GM12878 (cell line): ENCODE results near the gene B4GALT5. TPM values are rescaled to one million over a fixed set of nuclear protein-coding genes. Genes with fewer than 3 reads are reported as not detected.

ENCODE experiments used
- ATAC-seq: fragments of 200-7000 bp; cut with Tn5 transposase; 3 replicates; pipeline ENCODE4 v1.9.1; 2020; ENCODE audit warnings: mild to moderate bottlenecking, moderate library complexity
- BruUV-seq: library from RNA; stranded (reverse); fragments of 400-500 nt; replicated peaks from 2 replicates; lab custom pipeline; 2021; lab: Mats Ljungman, UMichigan
- CTCF ChIA-PET: fragments of 300-600 bp; sonication (Branson Sonifier 250); formaldehyde crosslinking; extraction: SDS; loops from one replicate; lab custom pipeline; 2021; ENCODE audit warnings: inconsistent platforms; lab: Yijun Ruan, JAX
- POLR2A ChIA-PET: fragments of 350-600 bp; formaldehyde crosslinking; extraction: SDS; loops from one replicate; lab custom pipeline; 2021; ENCODE audit warnings: inconsistent platforms; lab: Charles Lee
- RAD21 ChIA-PET: fragments of 300-600 bp; sonication (Branson Sonifier 250); formaldehyde crosslinking; loops from one replicate; lab custom pipeline; 2023; ENCODE audit warnings: antibody characterized with exemption; ENCODE audit not compliant: unreplicated experiment; lab: Charles Lee
- SMC1A ChIA-PET: fragments of 300-600 bp; sonication (Branson Sonifier 250); formaldehyde crosslinking; loops from one replicate; lab custom pipeline; 2023; ENCODE audit not compliant: unreplicated experiment, uncharacterized antibody; lab: Charles Lee
- DNase-seq: peaks from one replicate; pipeline ENCODE4 v3.0.0-alpha.2; 2011; ENCODE audit warnings: low read depth, low spot score
- FAIRE-seq: peaks from 3 replicates; lab custom pipeline; 2011; peaks lifted over from hg19 to GRCh38; lab: Jason Lieb, UNC
- H2AFZ ChIP-seq: 2 replicates; pipeline ENCODE4 v1.6.0; 2011; ENCODE audit warnings: low read depth, low read length, control low read depth; ENCODE audit not compliant: control insufficient read depth
- H3K27ac ChIP-seq: 2 replicates; pipeline ENCODE4 v1.5.1; 2011; ENCODE audit warnings: control low read depth; ENCODE audit not compliant: control insufficient read depth, insufficient read depth
- H3K27me3 ChIP-seq, 2 experiments: replicated peaks in 1 of 2; 2 replicates each; pipeline versions ENCODE4 v1.6.0 to v1.6.1; 2011; ENCODE audit warnings: low read length in 1 of 2; ENCODE audit not compliant: control insufficient read depth in 2 of 2, insufficient read depth in 2 of 2
- H3K36me3 ChIP-seq, 2 experiments: 2 replicates each; pipeline ENCODE4 v1.5.1; 2011; ENCODE audit warnings: low read length in 1 of 2; ENCODE audit not compliant: control insufficient read depth in 2 of 2, insufficient read depth in 2 of 2
- H3K4me1 ChIP-seq: 2 replicates; pipeline ENCODE4 v1.6.1; 2011; ENCODE audit warnings: mild to moderate bottlenecking, low read length, moderate library complexity, mixed read lengths; ENCODE audit not compliant: control insufficient read depth, insufficient read depth
- H3K4me2 ChIP-seq: 2 replicates; pipeline ENCODE4 v1.6.0; 2011; ENCODE audit warnings: control low read depth; ENCODE audit not compliant: control insufficient read depth, insufficient read depth
- H3K4me3 ChIP-seq: fragments of 200-600 bp; sonication (generic); 2 replicates; pipeline ENCODE4 v1.5.1; 2016
- H3K79me2 ChIP-seq: 2 replicates; pipeline ENCODE4 v1.6.0; 2011; ENCODE audit warnings: low read length; ENCODE audit not compliant: control insufficient read depth, insufficient read depth
- H3K9ac ChIP-seq: 2 replicates; pipeline ENCODE4 v1.8.0; 2011; ENCODE audit warnings: low read length, control low read depth, mixed read lengths; ENCODE audit not compliant: control insufficient read depth, insufficient read depth
- H3K9me3 ChIP-seq: replicated peaks from 3 replicates; pipeline ENCODE4 v1.5.1; 2011; ENCODE audit warnings: mild to moderate bottlenecking, low read length; ENCODE audit not compliant: control insufficient read depth, insufficient read depth
- H4K20me1 ChIP-seq: 2 replicates; pipeline ENCODE4 v1.6.0; 2011; ENCODE audit not compliant: control insufficient read depth, insufficient read depth
- ATF7 ChIP-seq: fragments of 450-650 bp; IDR thresholded peaks from 2 replicates; pipeline ENCODE4 v1.6.1; 2016; ENCODE audit warnings: low read depth, mild to moderate bottlenecking
- BRCA1 ChIP-seq: IDR thresholded peaks from 2 replicates; pipeline ENCODE4 v1.6.1; 2011; ENCODE audit warnings: low read depth, low read length, improper control_type of control experiment
- JUND ChIP-seq: IDR thresholded peaks from 2 replicates; pipeline ENCODE4 v1.6.1; 2012; ENCODE audit warnings: low read depth, mild to moderate bottlenecking, low read length, improper control_type of control experiment, moderate library complexity
- NFYB ChIP-seq: IDR thresholded peaks from 2 replicates; pipeline ENCODE4 v1.6.1; 2011; ENCODE audit warnings: low read depth, mild to moderate bottlenecking, low read length, improper control_type of control experiment, moderate library complexity; ENCODE audit not compliant: insufficient read depth
- NR2C2 ChIP-seq: IDR thresholded peaks from 2 replicates; pipeline ENCODE4 v1.6.1; 2011; ENCODE audit warnings: borderline replicate concordance, low read depth; ENCODE audit not compliant: control insufficient read depth, insufficient read length
- PKNOX1 ChIP-seq: fragments of 450-650 bp; IDR thresholded peaks from 2 replicates; pipeline ENCODE4 v1.6.1; 2016; ENCODE audit warnings: mild to moderate bottlenecking
- RAD21 ChIP-seq: IDR thresholded peaks from 2 replicates; pipeline ENCODE4 v1.6.1; 2011; ENCODE audit warnings: mild to moderate bottlenecking, low read depth, low read length, moderate library complexity; ENCODE audit not compliant: insufficient read depth
- SMARCA5 ChIP-seq: fragments of 450-650 bp; IDR thresholded peaks from 2 replicates; pipeline ENCODE4 v1.6.1; 2017; ENCODE audit warnings: mild to moderate bottlenecking
- SPI1 ChIP-seq: IDR thresholded peaks from 2 replicates; pipeline ENCODE4 v1.6.1; 2011; ENCODE audit warnings: low read depth, mild to moderate bottlenecking, low read length, moderate library complexity, borderline replicate concordance; ENCODE audit not compliant: insufficient read depth
- ZNF217 ChIP-seq: fragments of 450-650 bp; IDR thresholded peaks from 2 replicates; pipeline ENCODE4 v1.6.1; 2017; ENCODE audit warnings: antibody characterized with exemption, mild to moderate bottlenecking
- ZNF592 ChIP-seq: fragments of 450-650 bp; IDR thresholded peaks from 2 replicates; pipeline ENCODE4 v1.6.1; 2017; ENCODE audit warnings: mild to moderate bottlenecking, moderate library complexity
- WGBS: methylation state at CpG from one replicate; pipeline ENCODE4 v1.1.6; 2016; ENCODE audit warnings: low lambda C conversion rate; ENCODE audit not compliant: insufficient replicate concordance, insufficient coverage; ENCODE audit errors: missing lambda C conversion rate; 5-methylcytosine and 5-hydroxymethylcytosine counted together
- in situ Hi-C: fragments of 300-500 bp; cut with MboI; formaldehyde crosslinking; loops from 9 replicates; pipeline ENCODE4 v1.14.3; 2018; ENCODE audit warnings: mixed read lengths
- intact Hi-C: fragments of 100-400 bp; cut with micrococcal nuclease; formaldehyde crosslinking; loops from one replicate; pipeline ENCODE4 v1.14.2; 2022; ENCODE audit not compliant: unreplicated experiment
- polyA plus RNA-seq, 11 experiments: library from polyadenylated mRNA; depleted of rRNA in 4 of 11; unstranded in 6 of 11; stranded (reverse) in 5 of 11; fragments of >200 nt; fragmentation: Nextera tagmentation in 4 of 11; fragmentation: Illumina TruSeq in 1 of 11; extraction: Ambion mirVana in 4 of 11; extraction: Trizol in 1 of 11; gene quantifications; 1 replicate in 1 of 11; 2 replicates in 10 of 11; pipeline versions ENCODE4 v1.2.1 to v1.2.3, GENCODE V29; 2011 to 2016; ENCODE audit warnings: inconsistent platforms in 2 of 11, missing spikeins in 2 of 11, low read depth in 1 of 11
- total RNA-seq, 4 experiments: library from RNA; depleted of rRNA in 3 of 4; stranded (reverse); fragments of >200 nt in 3 of 4; fragmentation: Illumina TruSeq in 1 of 4; extraction: Trizol in 1 of 4; gene quantifications; 2 replicates each; pipeline versions ENCODE4 v1.2.1 to v1.2.3, GENCODE V29; 2013 to 2021
- TF ChIP-seq, protein P1 (sequence below): IDR thresholded peaks from 2 replicates; pipeline ENCODE4 v1.6.1; 2011; ENCODE audit warnings: mild to moderate bottlenecking, low read depth, low read length, moderate library complexity; ENCODE audit not compliant: insufficient replicate concordance
- TF ChIP-seq, protein P2 (sequence below): IDR thresholded peaks from 2 replicates; pipeline ENCODE4 v1.6.1; 2012; ENCODE audit warnings: low read length, inconsistent platforms

The B4GALT5 gene
- total and polyA plus RNA-seq, 10 of the 15 experiments (the other 5 are each of a cell fraction or from before 2014, with no cell fraction given), result 2.0 to 55.5 (median 20.2) TPM

DNA sequence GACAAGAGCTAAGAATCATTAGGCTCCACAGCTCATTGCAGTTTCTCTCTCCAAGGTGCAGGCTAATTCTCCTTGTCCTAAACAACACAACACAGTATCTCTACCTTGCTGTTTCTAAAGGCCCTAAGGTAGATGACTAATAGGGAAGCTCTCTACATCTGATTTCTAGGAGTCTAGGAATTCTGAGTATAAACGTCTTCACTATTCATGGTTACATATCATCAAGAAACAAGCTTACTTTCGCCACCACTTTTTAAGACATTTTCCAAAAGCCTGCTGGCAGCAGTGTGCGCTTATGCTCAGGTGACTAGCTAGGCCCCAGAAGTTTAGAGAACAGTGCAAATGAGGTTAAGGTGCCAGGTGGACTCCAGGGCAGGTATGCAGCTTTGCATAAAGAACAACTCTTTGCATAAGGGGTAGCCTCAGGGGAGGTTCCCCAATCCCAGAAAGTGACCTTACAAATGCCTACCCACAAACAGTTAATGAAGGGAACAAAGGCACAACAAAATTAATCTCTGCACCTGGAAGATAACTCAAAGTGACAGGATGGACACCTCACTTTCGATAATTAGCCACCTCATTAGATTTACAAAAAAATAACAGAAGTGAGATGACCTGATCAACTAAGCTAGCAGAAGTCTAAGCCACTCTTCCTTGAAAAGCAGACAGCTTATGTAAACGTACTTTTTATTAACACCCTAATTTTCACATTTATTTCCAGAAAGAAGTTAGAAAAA lies 20.1 kb downstream of the B4GALT5 start:
- CTCF ChIA-PET, result interaction anchor here (0.7 to 1.6 kb wide), 9 partner anchors 8 to 152 kb away, joined by 3 to 5 read pairs (median 4); no protein-coding TSS in a partner anchor
- Histone ChIP-seq H3K36me3 (peaks cover 0 to 7% of the 10 kb centered on the region in 2 experiments; a peak in 2 of 4 replicates), H3K4me1 (peaks cover 50% of the 10 kb centered on the region), H3K4me3 (no peak overlapping the region), H3K9ac (no peak overlapping the region), H2AFZ (no peak overlapping the region), H3K4me2 (no peak overlapping the region; the same call in 1 of the 2 replicates), H3K79me2 (peaks cover 93% of the 10 kb centered on the region), H3K27me3 (no peaks in the 10 kb centered on the region), H4K20me1 (peaks cover 3% of the 10 kb centered on the region; the same call in 1 of the 2 replicates), H3K27ac (no peak overlapping the region), H3K9me3 (no peaks in the 10 kb centered on the region; the same call in 2 of the 3 replicates)
- BruUV-seq, result no TSS peak
- ATAC-seq (peak; percentile 9), FAIRE-seq (no peak), DNase-seq (no peak)
- in situ Hi-C loops, result loop anchor here (25.0 kb wide), 1 partner anchor 819 kb away; the partner anchor contains the start of gene PTPN1
- WGBS, result 94% methylated on average over 5 of the region's 5 CpGs
- RAD21 ChIA-PET, result interaction anchor here (0.9 to 3.6 kb wide), 11 partner anchors 8 to 152 kb away, joined by 3 to 23 read pairs (median 8); partner anchors contain the start of gene SLC9A8
- SMC1A ChIA-PET, result interaction anchor here (0.6 to 8.2 kb wide), 16 partner anchors 11 to 1220 kb away, joined by 3 to 60 read pairs (median 4); no protein-coding TSS in a partner anchor
- POLR2A ChIA-PET, result interaction anchor here (0.5 to 5.6 kb wide), 8 partner anchors 12 to 73 kb away, joined by 3 to 34 read pairs (median 4); no protein-coding TSS in a partner anchor
- intact Hi-C loops, result no loop called here
- TF ChIP-seq SPI1, result peak; percentile 30; the same call in 1 of the 2 replicates
- no peak for TF ChIP-seq BRCA1
- TF ChIP-seq JUND, result no peak
- TF ChIP-seq, protein P1, sequence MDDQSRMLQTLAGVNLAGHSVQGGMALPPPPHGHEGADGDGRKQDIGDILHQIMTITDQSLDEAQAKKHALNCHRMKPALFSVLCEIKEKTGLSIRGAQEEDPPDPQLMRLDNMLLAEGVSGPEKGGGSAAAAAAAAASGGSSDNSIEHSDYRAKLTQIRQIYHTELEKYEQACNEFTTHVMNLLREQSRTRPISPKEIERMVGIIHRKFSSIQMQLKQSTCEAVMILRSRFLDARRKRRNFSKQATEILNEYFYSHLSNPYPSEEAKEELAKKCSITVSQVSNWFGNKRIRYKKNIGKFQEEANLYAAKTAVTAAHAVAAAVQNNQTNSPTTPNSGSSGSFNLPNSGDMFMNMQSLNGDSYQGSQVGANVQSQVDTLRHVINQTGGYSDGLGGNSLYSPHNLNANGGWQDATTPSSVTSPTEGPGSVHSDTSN, result peak; percentile 66
- no peak for TF ChIP-seq NFYB
- TF ChIP-seq, protein P2, sequence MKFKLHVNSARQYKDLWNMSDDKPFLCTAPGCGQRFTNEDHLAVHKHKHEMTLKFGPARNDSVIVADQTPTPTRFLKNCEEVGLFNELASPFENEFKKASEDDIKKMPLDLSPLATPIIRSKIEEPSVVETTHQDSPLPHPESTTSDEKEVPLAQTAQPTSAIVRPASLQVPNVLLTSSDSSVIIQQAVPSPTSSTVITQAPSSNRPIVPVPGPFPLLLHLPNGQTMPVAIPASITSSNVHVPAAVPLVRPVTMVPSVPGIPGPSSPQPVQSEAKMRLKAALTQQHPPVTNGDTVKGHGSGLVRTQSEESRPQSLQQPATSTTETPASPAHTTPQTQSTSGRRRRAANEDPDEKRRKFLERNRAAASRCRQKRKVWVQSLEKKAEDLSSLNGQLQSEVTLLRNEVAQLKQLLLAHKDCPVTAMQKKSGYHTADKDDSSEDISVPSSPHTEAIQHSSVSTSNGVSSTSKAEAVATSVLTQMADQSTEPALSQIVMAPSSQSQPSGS, result no peak
- no peak for TF ChIP-seq RAD21
- 0 out of 2 replicates have a peak, but pooled peaks have one; percentile 24 for TF ChIP-seq SMARCA5
- TF ChIP-seq ATF7, result 0 out of 2 replicates have a peak, but pooled peaks have one; percentile 22
- TF ChIP-seq NR2C2, result no peak
- TF ChIP-seq ZNF592, result no peak
- no peak for TF ChIP-seq ZNF217
- peak; percentile 48; the same call in 1 of the 2 replicates for TF ChIP-seq PKNOX1
